IMR-90 (cell line): ENCODE data around the gene SLC7A7. TPM values are rescaled to one million over a fixed set of nuclear protein-coding genes. Genes with fewer than 3 reads are reported as not detected.

Experiments
- ATAC-seq: fragments of 200-7000 bp; cut with Tn5 transposase; 2 replicates; pipeline ENCODE4 v1.9.1; 2020; ENCODE audit warnings: low read depth, mild to moderate bottlenecking, moderate library complexity
- BruUV-seq: library from RNA; stranded (reverse); fragments of 400-500 nt; replicated peaks from 2 replicates; lab custom pipeline; 2021; lab: Mats Ljungman, UMichigan
- CTCF ChIA-PET: fragments of 300-600 bp; formaldehyde crosslinking; extraction: SDS; loops from one replicate; lab custom pipeline; 2021; ENCODE audit warnings: antibody characterized with exemption; lab: Yijun Ruan, JAX
- POLR2A ChIA-PET: fragments of 300-600 bp; sonication (Branson Sonifier 250); formaldehyde crosslinking; loops from one replicate; lab custom pipeline; 2022; ENCODE audit warnings: antibody characterized with exemption; ENCODE audit not compliant: unreplicated experiment; lab: Charles Lee
- DNase-seq: peaks from one replicate; pipeline ENCODE4 v3.0.0; 2013
- H2AFZ ChIP-seq: replicated peaks from 2 replicates; pipeline ENCODE3; 2013; ENCODE audit warnings: low read length, mild to moderate bottlenecking; ENCODE audit not compliant: poor library complexity
- H2AK5ac ChIP-seq: 2 replicates; pipeline ENCODE4 v1.6.1; 2013; ENCODE audit warnings: low read depth, low read length, inconsistent platforms
- H2AK9ac ChIP-seq: replicated peaks from 2 replicates; pipeline ENCODE3; 2013; ENCODE audit warnings: mild to moderate bottlenecking, low read depth, low read length, moderate library complexity; ENCODE audit not compliant: poor library complexity
- H2BK120ac ChIP-seq: 2 replicates; pipeline ENCODE4 v1.6.1; 2013; ENCODE audit warnings: low read depth, low read length, inconsistent platforms
- H2BK15ac ChIP-seq: 3 replicates; pipeline ENCODE4 v1.6.1; 2013; ENCODE audit warnings: low read depth, low read length, inconsistent platforms
- H2BK20ac ChIP-seq: 2 replicates; pipeline ENCODE4 v1.6.1; 2013; ENCODE audit warnings: low read depth, mild to moderate bottlenecking, inconsistent platforms, low read length, moderate library complexity
- H2BK5ac ChIP-seq: 2 replicates; pipeline ENCODE4 v1.6.1; 2013; ENCODE audit warnings: mild to moderate bottlenecking, low read depth, low read length, inconsistent platforms; ENCODE audit not compliant: poor library complexity, severe bottlenecking
- H3K14ac ChIP-seq: replicated peaks from 2 replicates; pipeline ENCODE4 v1.6.1; 2013; ENCODE audit warnings: low read depth, low read length, inconsistent platforms
- H3K18ac ChIP-seq: 2 replicates; pipeline ENCODE4 v1.6.1; 2013; ENCODE audit warnings: low read depth, low read length, control low read depth
- H3K23ac ChIP-seq: 2 replicates; pipeline ENCODE4 v1.6.1; 2013; ENCODE audit warnings: low read depth, low read length, inconsistent platforms
- H3K27ac ChIP-seq: 2 replicates; pipeline ENCODE4 v1.5.1; 2013; ENCODE audit warnings: mild to moderate bottlenecking, control low read depth, low read length; ENCODE audit not compliant: insufficient read depth
- H3K27me3 ChIP-seq: 2 replicates; pipeline ENCODE4 v1.6.1; 2013; ENCODE audit warnings: low read length; ENCODE audit not compliant: control insufficient read depth, insufficient read depth
- H3K36me3 ChIP-seq: 2 replicates; pipeline ENCODE4 v1.6.1; 2013; ENCODE audit warnings: low read length, mixed read lengths; ENCODE audit not compliant: control insufficient read depth, insufficient read depth
- H3K4ac ChIP-seq: 2 replicates; pipeline ENCODE4 v1.6.1; 2013; ENCODE audit warnings: low read depth, low read length, inconsistent platforms
- H3K4me1 ChIP-seq: 2 replicates; pipeline ENCODE4 v1.6.1; 2013; ENCODE audit warnings: low read length, mixed read lengths; ENCODE audit not compliant: control insufficient read depth, insufficient read depth
- H3K4me2 ChIP-seq: 2 replicates; pipeline ENCODE4 v1.6.1; 2013; ENCODE audit warnings: low read depth, mild to moderate bottlenecking, control low read depth, low read length, moderate library complexity
- H3K4me3 ChIP-seq: 2 replicates; pipeline ENCODE4 v1.5.1; 2013; ENCODE audit warnings: low read depth, mild to moderate bottlenecking, control low read depth, low read length, moderate library complexity; ENCODE audit not compliant: insufficient read depth
- H3K56ac ChIP-seq: 2 replicates; pipeline ENCODE4 v1.6.1; 2013; ENCODE audit warnings: low read length, inconsistent platforms; ENCODE audit not compliant: insufficient read depth; ENCODE audit errors: extremely low read depth
- H3K79me1 ChIP-seq, 2 experiments: 2 replicates each; pipeline ENCODE4 v1.6.1; 2013; ENCODE audit warnings: low read length in 2 of 2, inconsistent platforms in 1 of 2, low read depth in 1 of 2
- H3K9ac ChIP-seq: 2 replicates; pipeline ENCODE4 v1.6.1; 2013; ENCODE audit warnings: low read depth, low read length, control low read depth
- H3K9me1 ChIP-seq: 2 replicates; pipeline ENCODE4 v1.6.1; 2013; ENCODE audit warnings: low read length, inconsistent platforms; ENCODE audit not compliant: insufficient read depth
- H3K9me3 ChIP-seq: 2 replicates; pipeline ENCODE4 v1.6.1; 2013; ENCODE audit warnings: low read length; ENCODE audit not compliant: control insufficient read depth, insufficient read depth
- H4K20me1 ChIP-seq: 2 replicates; pipeline ENCODE4 v1.6.1; 2013; ENCODE audit warnings: low read length, inconsistent platforms; ENCODE audit not compliant: insufficient read depth
- H4K5ac ChIP-seq: 2 replicates; pipeline ENCODE4 v1.6.1; 2013; ENCODE audit warnings: mild to moderate bottlenecking, low read depth, low read length, control low read depth
- H4K8ac ChIP-seq, 2 experiments: 2 replicates each; pipeline ENCODE4 v1.6.1; 2013; ENCODE audit warnings: low read depth in 2 of 2, low read length in 2 of 2, control low read depth in 1 of 2, inconsistent platforms in 1 of 2
- H4K91ac ChIP-seq: 2 replicates; pipeline ENCODE4 v1.6.1; 2013; ENCODE audit warnings: low read depth, low read length, inconsistent platforms; ENCODE audit not compliant: insufficient read depth
- BHLHE40 ChIP-seq: fragments of 150-350 bp; IDR thresholded peaks from 2 replicates; pipeline ENCODE4 v1.6.1; 2016; ENCODE audit warnings: mild to moderate bottlenecking, low read depth, low read length
- CEBPB ChIP-seq: IDR thresholded peaks from 2 replicates; pipeline ENCODE4 v1.6.1; 2012; ENCODE audit warnings: low read depth, low read length, improper control_type of control experiment
- CHD1 ChIP-seq: IDR thresholded peaks from 2 replicates; pipeline ENCODE4 v1.6.1; 2012; ENCODE audit warnings: low read depth, low read length, improper control_type of control experiment
- CTCF ChIP-seq: conservative IDR thresholded peaks from 2 replicates; pipeline ENCODE4 v1.5.1; 2012; ENCODE audit warnings: mild to moderate bottlenecking, low read depth, low read length, improper control_type of control experiment
- ELK1 ChIP-seq: fragments of 150-350 bp; IDR thresholded peaks from 2 replicates; pipeline ENCODE4 v1.6.1; 2016; ENCODE audit warnings: low read depth, mild to moderate bottlenecking, low read length, moderate library complexity, borderline replicate concordance
- FOS ChIP-seq: fragments of 150-350 bp; IDR thresholded peaks from 2 replicates; pipeline ENCODE4 v1.6.1; 2016; ENCODE audit warnings: low read depth, low read length
- MAFK ChIP-seq: IDR thresholded peaks from 2 replicates; pipeline ENCODE4 v1.6.1; 2012; ENCODE audit warnings: low read depth, low read length, improper control_type of control experiment
- MAZ ChIP-seq: IDR thresholded peaks from 2 replicates; pipeline ENCODE4 v1.6.1; 2012; ENCODE audit warnings: low read depth, mild to moderate bottlenecking, low read length, improper control_type of control experiment, moderate library complexity, borderline replicate concordance
- MXI1 ChIP-seq: IDR thresholded peaks from 2 replicates; pipeline ENCODE4 v1.6.1; 2012; ENCODE audit warnings: low read depth, mild to moderate bottlenecking, low read length, moderate library complexity, borderline replicate concordance
- NFE2L2 ChIP-seq: fragments of 150-350 bp; IDR thresholded peaks from 2 replicates; pipeline ENCODE4 v1.6.1; 2016; ENCODE audit warnings: low read depth, mild to moderate bottlenecking, low read length
- POLR2A ChIP-seq: IDR thresholded peaks from 2 replicates; pipeline ENCODE4 v1.6.1; 2012; ENCODE audit warnings: mild to moderate bottlenecking, low read depth, low read length
- RAD21 ChIP-seq: IDR thresholded peaks from 2 replicates; pipeline ENCODE4 v1.6.1; 2012; ENCODE audit warnings: low read length, improper control_type of control experiment
- RCOR1 ChIP-seq: IDR thresholded peaks from 2 replicates; pipeline ENCODE4 v1.6.1; 2012; ENCODE audit warnings: mild to moderate bottlenecking, low read length, improper control_type of control experiment; ENCODE audit not compliant: insufficient replicate concordance
- RFX5 ChIP-seq: IDR thresholded peaks from 2 replicates; pipeline ENCODE4 v1.8.0; 2012; ENCODE audit warnings: low read depth, mild to moderate bottlenecking, low read length, moderate library complexity
- SMC3 ChIP-seq: fragments of 150-350 bp; IDR thresholded peaks from 2 replicates; pipeline ENCODE4 v1.6.1; 2016; ENCODE audit warnings: low read depth, mild to moderate bottlenecking, antibody characterized with exemption, low read length, moderate library complexity
- WGBS, 2 experiments: methylation state at CpG; one replicate each; pipeline versions ENCODE4 v1.1.5 to v1.1.7; 2013; ENCODE audit warnings: missing lambda C conversion rate in 2 of 2; ENCODE audit not compliant: insufficient read length in 1 of 2; ENCODE audit errors: extremely low coverage in 2 of 2; 5-methylcytosine and 5-hydroxymethylcytosine counted together
- dilution Hi-C: fragments of 300-500 bp; cut with HindIII; formaldehyde crosslinking; loops from one replicate; pipeline ENCODE4 v1.14.3; 2018; ENCODE audit warnings: low sequenced_read_pairs; ENCODE audit not compliant: unreplicated experiment
- in situ Hi-C: fragments of 300-500 bp; cut with MboI; formaldehyde crosslinking; loops from 3 replicates; pipeline ENCODE4 v1.14.3; 2019; ENCODE audit warnings: low sequenced_read_pairs, inconsistent platforms, mixed read lengths
- intact Hi-C: fragments of 100-400 bp; cut with micrococcal nuclease; formaldehyde crosslinking; loops from 2 replicates; pipeline ENCODE4 v1.10.0; 2022
- polyA plus RNA-seq, 3 experiments: library from polyadenylated mRNA; depleted of rRNA; stranded (reverse); fragments of >200 nt; gene quantifications; 2 replicates each; pipeline ENCODE4 v1.2.3, GENCODE V29; 2012; ENCODE audit warnings: low replicate concordance in 1 of 3
- total RNA-seq: library from RNA; depleted of rRNA; stranded (reverse); fragments of >200 nt; gene quantifications from 2 replicates; pipeline ENCODE4 v1.2.3, GENCODE V29; 2012
- TF ChIP-seq, protein P1 (sequence below): fragments of 150-350 bp; IDR thresholded peaks from 2 replicates; pipeline ENCODE4 v1.6.1; 2017; ENCODE audit warnings: mild to moderate bottlenecking, antibody characterized with exemption, low read length, low read depth

The SLC7A7 gene
- total and polyA plus RNA-seq, 2 of the 4 experiments (the other 2 are of a cell fraction): 1.8 to 2.0 TPM

GRCh38 chr14:22856428-22856827 is 41.2 kb upstream of the SLC7A7 start:
- dilution Hi-C loops (no loop called here), intact Hi-C loops (no loop called here), in situ Hi-C loops (loop anchor here (5.0 to 25.0 kb wide), 2 partner anchors 289 to 469 kb away; no protein-coding TSS in a partner anchor)
- no peak overlapping the region for H2BK120ac ChIP-seq
- 100% methylated on average over 2 of the region's 5 CpGs; no CpG with 5 or more reads in 1 of the 2 experiments for WGBS, 2 experiments
- H3K4me1 ChIP-seq: peaks cover 9% of the 10 kb centered on the region
- no peak overlapping the region for H2AK5ac ChIP-seq
- H3K4ac ChIP-seq: no peak overlapping the region
- H3K27ac ChIP-seq: no peak overlapping the region
- no peak overlapping the region for H3K14ac ChIP-seq
- no peak overlapping the region for H3K18ac ChIP-seq
- H2BK20ac ChIP-seq: no peak overlapping the region
- H3K79me1 ChIP-seq: peaks cover 0 to 9% of the 10 kb centered on the region in 2 experiments; a peak in 2 of 4 replicates
- TF ChIP-seq ELK1 (no peak), POLR2A (no peak), NFE2L2 (no peak), CEBPB (no peak), RAD21 (no peak), MAZ (no peak), BHLHE40 (no peak), RFX5 (no peak), SMC3 (no peak), CHD1 (no peak), MAFK (no peak), MXI1 (no peak), RCOR1 (no peak), FOS (no peak), CTCF (no peak)
- TF ChIP-seq, protein P1, sequence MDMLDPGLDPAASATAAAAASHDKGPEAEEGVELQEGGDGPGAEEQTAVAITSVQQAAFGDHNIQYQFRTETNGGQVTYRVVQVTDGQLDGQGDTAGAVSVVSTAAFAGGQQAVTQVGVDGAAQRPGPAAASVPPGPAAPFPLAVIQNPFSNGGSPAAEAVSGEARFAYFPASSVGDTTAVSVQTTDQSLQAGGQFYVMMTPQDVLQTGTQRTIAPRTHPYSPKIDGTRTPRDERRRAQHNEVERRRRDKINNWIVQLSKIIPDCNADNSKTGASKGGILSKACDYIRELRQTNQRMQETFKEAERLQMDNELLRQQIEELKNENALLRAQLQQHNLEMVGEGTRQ: no peak
- H2AFZ ChIP-seq: no peak overlapping the region
- H4K20me1 ChIP-seq: no peaks in the 10 kb centered on the region
- no peak overlapping the region for H3K4me2 ChIP-seq
- no peak overlapping the region for H2BK5ac ChIP-seq
- no peak overlapping the region for H2AK9ac ChIP-seq
- no peak overlapping the region for H3K56ac ChIP-seq
- H3K36me3 ChIP-seq: no peaks in the 10 kb centered on the region
- H3K27me3 ChIP-seq: no peaks in the 10 kb centered on the region
- DNase-seq (no peak), ATAC-seq (no peak)
- BruUV-seq: no TSS peak
- no peak overlapping the region for H4K5ac ChIP-seq
- no peak overlapping the region for H4K8ac ChIP-seq
- peaks cover 6% of the 10 kb centered on the region; the same call in 1 of the 2 replicates for H3K9me1 ChIP-seq
- peaks cover 2% of the 10 kb centered on the region for H3K9me3 ChIP-seq
- H2BK15ac ChIP-seq: no peak overlapping the region
- ChIA-PET CTCF (interaction anchor here (1.0 to 2.0 kb wide), 2 partner anchors 44 kb away, joined by 4 to 5 read pairs; no protein-coding TSS in a partner anchor), POLR2A (no interaction called here)
- H3K9ac ChIP-seq: no peak overlapping the region
- no peak overlapping the region for H4K91ac ChIP-seq
- no peak overlapping the region for H3K23ac ChIP-seq
- no peak overlapping the region for H3K4me3 ChIP-seq
